Heart left ventricle (tissue), 16 donors: Measurements from ENCODE around the gene RNGTT. TPM values are rescaled to one million over a fixed set of nuclear protein-coding genes. Genes with fewer than 3 reads are reported as not detected.

Experiments used
- ATAC-seq, 4 donors: fragments of 200-7000 bp; cut with Tn5 transposase; one replicate each; pipeline ENCODE4 v1.9.1; 2020 to 2022; ENCODE audit warnings: moderate library complexity in 4 of 4, mild to moderate bottlenecking in 3 of 4, moderate number of reproducible peaks in 1 of 4
- DNase-seq, 5 donors: peaks; one replicate each; pipeline ENCODE4 v3.0.0-alpha.2; 2020
- H3K27ac ChIP-seq, 12 donors: fragments of 200-600 bp; sonication (generic) in 4 of 12; one replicate each; pipeline versions ENCODE4 v1.5.0 to v1.8.0; 2016 to 2022; ENCODE audit warnings: mild to moderate bottlenecking in 2 of 12
- H3K27me3 ChIP-seq, 9 donors: fragments of 200-600 bp; sonication (generic) in 2 of 9; one replicate each; pipeline versions ENCODE4 v1.5.1 to v1.8.0; 2016 to 2022; ENCODE audit warnings: mild to moderate bottlenecking in 3 of 9
- H3K36me3 ChIP-seq, 9 donors: fragments of 200-600 bp; sonication (generic) in 2 of 9; one replicate each; pipeline versions ENCODE4 v1.5.0 to v1.8.0; 2018 to 2022; ENCODE audit warnings: mild to moderate bottlenecking in 2 of 9
- H3K4me1 ChIP-seq, 12 donors: fragments of 200-600 bp; sonication (generic) in 4 of 12; one replicate each; pipeline versions ENCODE4 v1.5.0 to v1.8.0; 2016 to 2022; ENCODE audit warnings: mild to moderate bottlenecking in 3 of 12
- H3K4me3 ChIP-seq, 12 donors: fragments of 200-600 bp; sonication (generic) in 4 of 12; one replicate each; pipeline versions ENCODE4 v1.5.0 to v1.8.0; 2017 to 2022; ENCODE audit warnings: mild to moderate bottlenecking in 9 of 12, moderate library complexity in 4 of 12
- H3K9me3 ChIP-seq, 12 donors: fragments of 200-600 bp; sonication (generic) in 4 of 12; one replicate each; pipeline versions ENCODE4 v1.5.0 to v1.8.0; 2016 to 2022; ENCODE audit warnings: mild to moderate bottlenecking in 1 of 12
- POLR2A ChIP-seq, 2 donors: fragments of 450-650 bp; IDR thresholded peaks; one replicate each; pipeline ENCODE4 v1.6.1; 2017; ENCODE audit warnings: antibody characterized with exemption in 2 of 2, mild to moderate bottlenecking in 2 of 2, moderate library complexity in 2 of 2
- WGBS, 4 donors: extraction: QIAGEN DNeasy Blood & Tissue Kit in 2 of 4; methylation state at CpG; one replicate each; pipeline versions ENCODE4 v1.1.5 to v1.1.7; 2013 to 2018; 5-methylcytosine and 5-hydroxymethylcytosine counted together
- intact Hi-C, 10 donors: fragments of 100-400 bp; cut with DNase I; formaldehyde crosslinking; loops; one replicate each; pipeline versions ENCODE4 v1.11.1 to v1.14.2; 2022
- polyA plus RNA-seq, 2 donors: library from polyadenylated mRNA; stranded (reverse); fragments of 200-250 nt; gene quantifications; one replicate each; pipeline ENCODE4 v1.2.3, GENCODE V29; 2013
- total RNA-seq, 9 donors: library from RNA; depleted of rRNA in 2 of 9; stranded (reverse); fragments of >200 nt in 2 of 9; fragmentation: NEBNext Ultra II Directional in 3 of 9; extraction: Animal tissue kit (Norgen Biotek cat#: 25700) in 3 of 9; gene quantifications; one replicate each; pipeline versions ENCODE4 v1.1.0 to v1.2.4, GENCODE V29; 2016 to 2023
- TF ChIP-seq, protein P1 (sequence below), 12 donors: fragments of 200-600 bp; sonication (generic) in 4 of 12; IDR thresholded peaks; one replicate each; pipeline versions ENCODE4 v1.5.0 to v1.8.0; 2018 to 2022; ENCODE audit warnings: antibody characterized with exemption in 12 of 12, mild to moderate bottlenecking in 5 of 12
- donor health status: ischemic (EF 13 %, LVEDD 7.1; RV severe dilation, severe dysfunction).
- donor health status: healthy with polysubstance abuse.
- donor health status: DM: no; HTN: yes; CAD: no.
- donor health status: DM: no; HTN: no; CAD: no.
- donor health status: ischemic (EF 25% LVEDD 6.9; RV normal size, moderate dysfunction).
- donor health status: ischemic (EF 25% LVEDD 5.7; RV mildly dilated, moderate dysfunction).
- donor health status: healthy.
- donor health status: DM: yes; HTN: yes; CAD: no.
- donor health status: ischemic (EF 35%, LVEDD 5.7; RV mildly dilated, moderate dysfunction).
- donor health status: nonischemic (EF 11% LVEDD 7.7; RV severe dilation, severe dysfunction).
- donor health status: DM: yes; HTN: yes; CAD: no.
- donor health status: PGD.
- donor health status: ischemic (EF 29% LVEDD 5.4; RV normal size, mild dysfunction).
- donor health status: nonischemic (EF 23%, LVEDD 6.1; RV moderate dilation, normal function).

The RNGTT gene
- total and polyA plus RNA-seq, 11 donors = 2.6 to 11.6 (median 9.1) TPM

DNA sequence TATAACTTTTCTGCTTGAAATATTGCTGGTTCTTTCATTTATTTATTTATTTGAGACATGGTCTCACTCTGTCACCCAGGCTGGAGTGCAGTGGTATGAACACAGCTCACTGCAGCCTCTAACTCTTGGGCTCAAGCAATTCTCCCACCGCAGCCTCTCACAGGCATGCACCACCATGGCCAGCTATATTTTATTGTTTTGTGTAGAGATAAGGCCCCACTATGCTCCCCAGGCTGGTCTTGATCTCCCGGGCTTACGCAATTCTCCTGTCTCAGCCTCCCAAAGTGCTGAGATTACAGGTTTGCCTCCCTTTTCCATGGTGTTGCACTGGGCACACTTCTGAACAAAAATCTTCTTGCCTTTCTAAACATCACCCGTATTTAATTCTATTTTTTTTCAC, 39.1 kb upstream of the RNGTT start:
- Histone ChIP-seq H3K9me3 (no peaks in the 10 kb centered on the region), H3K4me1 (peaks cover 0 to 7% (median 0%) of the 10 kb centered on the region in 12 donors), H3K27ac (no peak overlapping the region), H3K27me3 (no peaks in the 10 kb centered on the region), H3K4me3 (no peak overlapping the region), H3K36me3 (no peaks in the 10 kb centered on the region)
- ATAC-seq (no peak), DNase-seq (no peak)
- TF ChIP-seq, protein P1, sequence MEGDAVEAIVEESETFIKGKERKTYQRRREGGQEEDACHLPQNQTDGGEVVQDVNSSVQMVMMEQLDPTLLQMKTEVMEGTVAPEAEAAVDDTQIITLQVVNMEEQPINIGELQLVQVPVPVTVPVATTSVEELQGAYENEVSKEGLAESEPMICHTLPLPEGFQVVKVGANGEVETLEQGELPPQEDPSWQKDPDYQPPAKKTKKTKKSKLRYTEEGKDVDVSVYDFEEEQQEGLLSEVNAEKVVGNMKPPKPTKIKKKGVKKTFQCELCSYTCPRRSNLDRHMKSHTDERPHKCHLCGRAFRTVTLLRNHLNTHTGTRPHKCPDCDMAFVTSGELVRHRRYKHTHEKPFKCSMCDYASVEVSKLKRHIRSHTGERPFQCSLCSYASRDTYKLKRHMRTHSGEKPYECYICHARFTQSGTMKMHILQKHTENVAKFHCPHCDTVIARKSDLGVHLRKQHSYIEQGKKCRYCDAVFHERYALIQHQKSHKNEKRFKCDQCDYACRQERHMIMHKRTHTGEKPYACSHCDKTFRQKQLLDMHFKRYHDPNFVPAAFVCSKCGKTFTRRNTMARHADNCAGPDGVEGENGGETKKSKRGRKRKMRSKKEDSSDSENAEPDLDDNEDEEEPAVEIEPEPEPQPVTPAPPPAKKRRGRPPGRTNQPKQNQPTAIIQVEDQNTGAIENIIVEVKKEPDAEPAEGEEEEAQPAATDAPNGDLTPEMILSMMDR (IDR thresholded peaks at IDR 0.05) = no peak
- TF ChIP-seq POLR2A (IDR thresholded peaks at IDR 0.05) = no peak
- WGBS, 4 donors = 87 to 93% (median 90%) methylated on average over 4 of the region's 4 CpGs
- intact Hi-C loops = no loop called here

GRCh38 chr6:88997327-88997726, 33.9 kb upstream of the RNGTT start:
- no peak for DNase-seq
- intact Hi-C loops = no loop called here
- TF ChIP-seq, protein P1 (IDR thresholded peaks at IDR 0.05) = no peak
- no peak for TF ChIP-seq POLR2A (IDR thresholded peaks at IDR 0.05)
- no peak for ATAC-seq
- H3K27ac ChIP-seq = no peak overlapping the region
- no peak overlapping the region for H3K4me3 ChIP-seq
- no peaks in the 10 kb centered on the region for H3K9me3 ChIP-seq
- H3K4me1 ChIP-seq = peaks cover 0 to 8% (median 0%) of the 10 kb centered on the region in 12 donors
- H3K27me3 ChIP-seq = no peaks in the 10 kb centered on the region
- 85 to 92% (median 86%) methylated on average over 4 of the region's 4 CpGs for WGBS, 4 donors
- no peaks in the 10 kb centered on the region for H3K36me3 ChIP-seq

DNA sequence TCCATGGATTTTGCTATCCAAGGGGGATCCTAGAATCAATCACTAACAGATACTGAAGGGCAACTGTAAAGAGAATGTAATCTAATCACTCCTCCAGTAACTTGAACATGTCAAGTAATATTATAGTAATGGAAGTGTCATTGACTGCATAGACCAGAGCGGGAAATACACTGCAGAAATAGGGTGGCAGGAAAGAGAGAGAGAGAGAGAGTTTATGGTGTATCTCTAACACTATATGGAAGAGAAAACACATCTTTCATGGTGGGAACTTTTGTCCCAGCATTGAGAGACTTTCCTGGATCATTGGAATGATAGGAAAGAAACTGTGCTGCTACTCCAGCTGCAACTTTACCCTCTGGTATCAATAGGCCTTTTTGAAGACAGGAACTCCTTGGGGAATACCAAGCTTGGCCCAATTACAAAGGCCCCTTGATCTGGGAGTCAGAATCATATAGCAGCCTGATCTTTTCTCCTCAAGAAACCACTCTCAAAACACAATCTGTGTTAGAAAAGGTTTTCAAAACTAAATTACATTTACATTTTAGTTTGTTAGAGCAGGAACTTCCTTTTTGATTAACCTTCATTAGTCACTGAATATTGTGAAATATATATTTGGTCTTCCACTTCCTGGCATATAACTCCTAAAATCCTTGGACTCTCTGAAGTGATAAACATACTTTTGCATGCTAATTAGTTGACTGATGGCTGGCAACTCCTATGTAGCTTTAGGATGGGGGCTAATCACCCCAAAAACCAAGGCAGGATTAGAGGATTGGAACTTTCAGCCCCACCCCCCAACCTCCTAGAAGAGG, 29.5 kb upstream of the RNGTT start:
- no peak for DNase-seq
- H3K27ac ChIP-seq = peak overlapping the region in 1 of 12 donors; percentile 15
- H3K4me1 ChIP-seq = peaks cover 0 to 8% (median 0%) of the 10 kb centered on the region in 12 donors
- H3K9me3 ChIP-seq = no peaks in the 10 kb centered on the region
- H3K4me3 ChIP-seq = no peak overlapping the region
- ATAC-seq = no peak
- no peaks in the 10 kb centered on the region for H3K27me3 ChIP-seq
- H3K36me3 ChIP-seq = no peaks in the 10 kb centered on the region
- WGBS, 4 donors = 92 to 97% (median 95%) methylated on average over 1 of the region's 1 CpG
- TF ChIP-seq POLR2A (IDR thresholded peaks at IDR 0.05) = no peak
- TF ChIP-seq, protein P1 (IDR thresholded peaks at IDR 0.05) = no peak
- intact Hi-C loops = no loop called here

GRCh38 chr6:88989215-88989614, 25.8 kb upstream of the RNGTT start:
- intact Hi-C loops = loop anchor here in 4 of 10 donors (5.0 to 10.0 kb wide), 5 partner anchors 33 to 376 kb away; partner anchors contain the start of gene SRSF12 (in 3 of the 4)
- no peaks in the 10 kb centered on the region for H3K27me3 ChIP-seq
- peaks cover 0 to 8% (median 0%) of the 10 kb centered on the region in 12 donors for H3K4me1 ChIP-seq
- no peak overlapping the region for H3K4me3 ChIP-seq
- WGBS, 4 donors = 67 to 79% (median 71%) methylated on average over 1 of the region's 1 CpG
- TF ChIP-seq, protein P1 (IDR thresholded peaks at IDR 0.05) = no peak
- TF ChIP-seq POLR2A (IDR thresholded peaks at IDR 0.05) = no peak
- ATAC-seq = no peak
- H3K9me3 ChIP-seq = no peaks in the 10 kb centered on the region
- no peak for DNase-seq
- H3K27ac ChIP-seq = no peak overlapping the region
- H3K36me3 ChIP-seq = no peaks in the 10 kb centered on the region
